Measurements from ENCODE around the gene PTPRC.

- TF ChIP-seq POLR2A (IDR thresholded peaks at IDR 0.05; ENCODE audit: low read depth, low read length) (no peak), POLR2AphosphoS5 (IDR thresholded peaks at IDR 0.05; ENCODE audit: low read depth, low read length) (no peak), TAF1 (IDR thresholded peaks at IDR 0.05; ENCODE audit: borderline replicate concordance, low read depth, low read length) (no peak)
These were observed 75.4 kb downstream of the PTPRC start for GRCh38 chr1:198714271-198714670.

Data from GM12892 (cell line).